22Rv1 (cell line): Measurements from ENCODE around the gene THSD8.
A peak's percentile ranks its signal among the peaks of the same experiment; 100 is the strongest.

ENCODE experiments used
- H3K27ac ChIP-seq: fragments of 450-650 bp; 2 replicates; pipeline ENCODE4 v1.5.1; 2017
- CTCF ChIP-seq: fragments of 450-650 bp; IDR thresholded peaks from 2 replicates; pipeline ENCODE4 v1.5.1; 2017; ENCODE audit warnings: mild to moderate bottlenecking
- ZFX ChIP-seq: fragments of 450-650 bp; IDR thresholded peaks from 2 replicates; pipeline ENCODE4 v1.6.1; 2017; ENCODE audit warnings: antibody characterized with exemption, borderline replicate concordance

The THSD8 gene

GRCh38 chr19:12773571-12773970 lies 28.3 kb upstream of the THSD8 start:
- TF ChIP-seq CTCF: 0 out of 2 replicates have a peak, but pooled peaks have one; percentile 9
- no peak for TF ChIP-seq ZFX

DNA sequence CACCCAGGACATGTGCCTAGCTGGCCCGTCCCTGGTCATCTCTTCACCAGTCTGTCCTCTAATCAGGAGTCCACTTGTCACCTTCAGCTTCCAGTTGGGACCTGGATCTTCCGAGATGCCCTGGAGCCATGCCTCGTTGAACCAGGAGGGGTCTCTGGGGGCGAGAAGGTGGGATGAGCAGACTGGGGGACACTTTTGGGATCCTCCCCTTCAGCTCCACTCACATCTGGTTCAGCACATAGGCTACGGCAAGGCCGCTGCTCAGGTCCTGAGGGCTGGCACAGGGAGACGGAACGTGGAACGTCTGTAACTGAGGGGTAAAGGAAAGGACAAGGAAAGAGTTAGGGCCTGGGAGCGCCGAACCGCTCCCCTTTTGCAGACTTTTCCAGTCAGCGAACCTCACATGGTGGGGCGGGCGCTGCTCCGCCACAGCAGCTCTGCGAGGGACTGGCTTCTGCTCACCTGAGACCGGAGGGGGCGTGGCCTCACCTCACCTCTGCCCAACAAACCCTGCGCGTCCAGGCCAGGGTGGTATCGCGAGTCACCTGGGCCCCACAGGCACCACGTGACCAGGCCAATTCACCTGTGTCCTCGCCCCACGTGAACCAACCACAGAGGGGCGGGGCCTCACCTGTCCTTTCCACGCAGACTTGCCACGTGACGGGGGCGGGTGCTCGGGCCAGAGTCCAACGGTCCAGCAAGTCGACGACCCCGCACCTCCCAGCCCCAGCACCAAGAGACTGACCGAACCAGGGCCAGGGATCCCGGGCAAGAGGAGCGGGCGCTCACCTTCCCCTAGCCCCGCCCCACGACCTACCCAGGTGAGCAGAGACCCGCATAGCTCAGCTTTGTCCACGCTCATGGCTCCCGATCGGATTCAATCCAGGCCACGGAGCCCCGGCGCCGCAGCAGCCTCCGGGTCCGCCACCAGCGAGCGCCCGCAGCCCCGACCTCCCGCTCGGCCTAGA lies 27.0 kb upstream of the THSD8 start, which contains the start of gene HOOK2:
HOOK2 (minus strand) TSS at position 965 of the 968 bp plus-strand sequence; CDS start at position 862, 103 bp downstream.
- no peak for TF ChIP-seq CTCF
- TF ChIP-seq ZFX: no peak

More at GRCh38 chr19:12773571-12773970, 28.3 kb upstream of the THSD8 start:
- peak overlapping the region; percentile 95 for H3K27ac ChIP-seq

DNA sequence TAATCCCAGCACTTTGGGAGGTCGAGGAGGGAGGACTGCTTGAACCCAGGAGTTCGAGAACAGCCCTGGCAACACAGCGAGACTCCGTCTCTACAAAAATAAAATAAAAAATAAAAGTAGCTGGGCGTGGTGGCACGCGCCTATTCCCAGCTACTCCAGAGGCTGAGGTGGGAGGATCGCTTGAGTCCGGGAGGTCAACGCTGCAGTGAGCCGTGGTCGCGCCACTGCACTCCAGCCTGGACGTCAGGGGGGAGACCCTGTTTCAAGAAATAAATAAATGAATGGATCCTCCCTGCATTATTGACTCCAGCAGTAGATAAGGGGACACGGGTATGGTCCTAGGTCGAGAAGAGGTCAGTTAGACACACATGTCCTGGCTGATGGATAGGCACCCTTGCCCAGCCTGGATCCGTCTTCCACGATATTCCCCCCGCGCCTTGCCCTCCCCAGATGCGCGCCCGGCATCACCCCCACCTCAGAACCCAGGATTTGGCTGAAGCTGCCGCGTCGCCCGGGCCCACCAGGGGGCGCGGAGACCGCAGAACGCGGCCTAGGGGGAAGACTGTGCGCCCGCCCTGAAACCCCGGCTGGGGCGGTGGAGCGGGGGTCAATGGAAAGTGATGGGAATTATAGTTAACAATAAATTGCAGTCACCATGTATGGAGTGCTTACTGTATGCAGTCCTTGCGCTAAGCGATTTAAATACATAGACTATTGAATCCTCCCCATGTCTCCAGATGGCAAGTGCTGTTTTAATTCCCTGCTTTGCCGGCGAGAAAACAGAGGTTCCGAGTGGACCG lies 24.5 kb upstream of the THSD8 start:
- TF ChIP-seq CTCF (peak; percentile 98), ZFX (no peak)
- H3K27ac ChIP-seq: peak overlapping the region; percentile 95

More for the DNA sequence above, 27.0 kb upstream of the THSD8 start, which contains the start of gene HOOK2:
- H3K27ac ChIP-seq: peak within 1 kb of the TSS; percentile 95

DNA sequence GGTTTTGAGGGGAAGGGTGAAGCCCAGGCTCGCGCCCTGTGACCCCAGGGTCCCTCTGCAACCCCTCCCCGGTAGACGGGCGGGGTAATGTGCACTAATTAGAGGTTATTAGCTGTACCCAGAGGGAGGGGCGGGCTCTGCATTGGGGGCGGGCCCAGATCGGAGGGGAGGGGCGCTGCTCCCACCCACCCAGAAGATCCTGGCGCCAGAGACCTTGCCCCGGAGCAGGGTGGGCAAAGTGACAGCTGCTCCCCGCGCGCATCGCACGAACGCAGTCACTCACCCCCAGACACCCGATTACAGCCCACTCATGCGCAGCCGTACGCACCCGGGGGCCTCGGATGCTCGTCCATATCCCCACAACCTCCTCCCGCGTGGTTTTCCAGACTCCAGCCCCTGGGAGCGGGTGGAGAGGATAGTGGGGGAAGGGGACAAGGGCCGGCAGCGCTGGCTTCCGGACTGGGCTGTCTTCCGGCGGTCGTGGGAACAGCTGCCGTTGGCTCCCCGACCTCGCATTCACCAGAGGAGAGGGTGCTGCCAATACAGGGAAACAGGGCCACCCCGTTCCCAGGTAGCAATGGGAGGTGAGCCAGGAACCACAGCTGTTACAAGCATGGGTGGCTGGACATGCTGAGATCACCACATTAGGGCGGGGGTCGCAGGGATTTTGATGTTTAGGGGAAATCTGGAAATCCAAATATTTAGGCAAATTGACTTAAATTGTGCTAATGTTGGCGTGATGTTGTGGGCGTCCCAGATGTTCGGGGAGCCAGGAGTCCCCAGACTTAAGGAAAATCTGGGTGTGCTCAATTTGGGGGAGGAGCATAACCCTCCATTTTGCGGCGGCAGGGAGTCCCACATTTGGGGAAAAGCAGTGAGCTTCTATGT lies 23.6 kb upstream of the THSD8 start:
- no peak for TF ChIP-seq ZFX
- no peak for TF ChIP-seq CTCF

GRCh38 chr19:12778905-12779161 lies 23.0 kb upstream of the THSD8 start:
- peak overlapping the region; percentile 95 for H3K27ac ChIP-seq
- TF ChIP-seq ZFX: no peak
- no peak for TF ChIP-seq CTCF

More for the DNA sequence above, 23.6 kb upstream of the THSD8 start:
- peak overlapping the region; percentile 95 for H3K27ac ChIP-seq

- TF ChIP-seq CTCF: no peak
- TF ChIP-seq ZFX: no peak
- peak overlapping the region; percentile 95 for H3K27ac ChIP-seq
Observed at GRCh38 chr19:12779162-12779993, 22.5 kb upstream of the THSD8 start.
